HepG2 (cell line): Measurements from ENCODE around the gene ATP8B1. TPM values are rescaled to one million over a fixed set of nuclear protein-coding genes. Genes with fewer than 3 reads are reported as not detected.

Experiments used
- FOXO1 ChIP-seq: sonication (generic); formaldehyde crosslinking; IDR thresholded peaks from 2 replicates; pipeline ENCODE4 v1.4.0; 2020; ENCODE audit warnings: missing genetic modification reagents
- HOMEZ ChIP-seq: IDR thresholded peaks from 2 replicates; pipeline ENCODE4 v1.6.1; 2016; ENCODE audit warnings: low read depth
- KDM5B ChIP-seq: sonication (generic); formaldehyde crosslinking; IDR thresholded peaks from 2 replicates; pipeline ENCODE4 v1.4.0; 2020; ENCODE audit warnings: missing genetic modification reagents, mild to moderate bottlenecking, borderline replicate concordance
- KLF11 ChIP-seq: IDR thresholded peaks from 2 replicates; pipeline ENCODE4 v1.6.1; 2016; ENCODE audit warnings: missing compliant biosample characterization
- NONO ChIP-seq, 2 experiments: fragments of 450-650 bp in 1 of 2; sonication (generic) in 1 of 2; formaldehyde crosslinking in 1 of 2; IDR thresholded peaks in 1 of 2; conservative IDR thresholded peaks in 1 of 2; 2 replicates each; pipeline versions ENCODE4 v1.6.1 to v1.8.0; 2017 to 2022; ENCODE audit warnings: mild to moderate bottlenecking in 1 of 2, missing genetic modification reagents in 1 of 2, moderate library complexity in 1 of 2
- SALL1 ChIP-seq: sonication (generic); formaldehyde crosslinking; IDR thresholded peaks from 2 replicates; pipeline ENCODE4 v1.8.0; 2022; ENCODE audit warnings: mild to moderate bottlenecking, missing genetic modification reagents
- SRSF1 ChIP-seq: fragments of 200-400 bp; formaldehyde crosslinking; optimal IDR thresholded peaks from 2 replicates; pipeline ENCODE3; 2017; ENCODE audit warnings: mild to moderate bottlenecking, low read depth, low read length, moderate library complexity
- TMF1 ChIP-seq: sonication (generic); formaldehyde crosslinking; IDR thresholded peaks from 2 replicates; pipeline ENCODE4 v1.8.1; 2022; ENCODE audit warnings: low read depth, missing genetic modification reagents
- ZBTB7A ChIP-seq: sonication (generic); formaldehyde crosslinking; IDR thresholded peaks from 2 replicates; pipeline ENCODE4 v1.8.0; 2022; ENCODE audit warnings: mild to moderate bottlenecking, missing genetic modification reagents
- ZFX ChIP-seq: sonication (generic); formaldehyde crosslinking; IDR thresholded peaks from 2 replicates; pipeline ENCODE4 v1.4.0; 2020; ENCODE audit warnings: mild to moderate bottlenecking, low read depth, missing genetic modification reagents, moderate library complexity
- ZNF18 ChIP-seq: sonication (generic); formaldehyde crosslinking; IDR thresholded peaks from 2 replicates; pipeline ENCODE4 v1.8.0; 2022; ENCODE audit warnings: mild to moderate bottlenecking, missing genetic modification reagents; ENCODE audit not compliant: insufficient replicate concordance
- ZNF280B ChIP-seq: sonication (generic); formaldehyde crosslinking; IDR thresholded peaks from 2 replicates; pipeline ENCODE4 v1.5.0; 2020; ENCODE audit warnings: missing genetic modification reagents, mild to moderate bottlenecking, borderline replicate concordance
- ZNF280D ChIP-seq: sonication (generic); formaldehyde crosslinking; IDR thresholded peaks from 2 replicates; pipeline ENCODE4 v1.5.1; 2020; ENCODE audit warnings: mild to moderate bottlenecking, missing genetic modification reagents
- ZNF484 ChIP-seq: sonication (generic); formaldehyde crosslinking; IDR thresholded peaks from 2 replicates; pipeline ENCODE4 v1.5.1; 2020; ENCODE audit warnings: mild to moderate bottlenecking, low read depth, missing genetic modification reagents, borderline replicate concordance
- ZNF501 ChIP-seq: sonication (generic); formaldehyde crosslinking; IDR thresholded peaks from 2 replicates; pipeline ENCODE4 v1.5.1; 2020; ENCODE audit warnings: mild to moderate bottlenecking, moderate library complexity, missing genetic modification reagents
- ZNF580 ChIP-seq: IDR thresholded peaks from 2 replicates; pipeline ENCODE4 v1.6.1; 2016; ENCODE audit warnings: low read depth, borderline replicate concordance
- ZNF614 ChIP-seq: IDR thresholded peaks from 2 replicates; pipeline ENCODE4 v1.6.1; 2018; ENCODE audit warnings: missing biosample characterization, missing genetic modification reagents, inconsistent platforms, borderline replicate concordance
- ZNF75D ChIP-seq: sonication (generic); formaldehyde crosslinking; IDR thresholded peaks from 2 replicates; pipeline ENCODE4 v1.8.1; 2023; ENCODE audit warnings: missing genetic modification reagents, mild to moderate bottlenecking, borderline replicate concordance
- ZNF780A ChIP-seq: sonication (generic); formaldehyde crosslinking; IDR thresholded peaks from 2 replicates; pipeline ENCODE4 v1.8.0; 2022; ENCODE audit warnings: mild to moderate bottlenecking, missing genetic modification reagents, moderate library complexity
- ZNF792 ChIP-seq: IDR thresholded peaks from 2 replicates; pipeline ENCODE4 v1.6.1; 2016
- polyA plus RNA-seq, 8 experiments: library from polyadenylated mRNA; depleted of rRNA in 3 of 8; stranded (reverse) in 7 of 8; unstranded in 1 of 8; fragments of >200 nt; fragmentation: Illumina TruSeq in 4 of 8; extraction: Trizol in 4 of 8; gene quantifications; 2 replicates each; pipeline versions ENCODE4 v1.2.1 to v1.2.3, GENCODE V29; 2011 to 2016; ENCODE audit warnings: low read depth in 4 of 8, missing spikeins in 1 of 8, mixed read lengths in 1 of 8; ENCODE audit not compliant: insufficient read depth in 1 of 8
- total RNA-seq, 5 experiments: library from RNA; depleted of rRNA; stranded (reverse); fragments of >200 nt; fragmentation: Illumina TruSeq; extraction: Trizol; gene quantifications; 2 replicates each; pipeline ENCODE4 v1.2.3, GENCODE V29; 2016; ENCODE audit warnings: low read depth in 1 of 5

ATP8B1 gene
- total and polyA plus RNA-seq, 2 of the 13 experiments (the other 11 are each of a cell fraction or from before 2014, with no cell fraction given) = 2.8 to 4.0 TPM

- TF ChIP-seq ZBTB7A (CRISPR knock-in tag) = peak; percentile 55; the same call in 1 of the 2 replicates
- TF ChIP-seq ZNF501 = peak; percentile 25; the same call in 1 of the 2 replicates
- TF ChIP-seq KDM5B (CRISPR knock-in tag) = no peak; the same call in 1 of the 2 replicates
- peak; percentile 26; the same call in 1 of the 2 replicates for TF ChIP-seq FOXO1 (CRISPR knock-in tag)
- no peak for TF ChIP-seq ZNF780A
- TF ChIP-seq ZFX = peak; percentile 46
- no peak for TF ChIP-seq NONO (IDR thresholded peaks at IDR 0.05)
- peak; percentile 52; the same call in 1 of the 2 replicates for TF ChIP-seq NONO (CRISPR knock-in tag; conservative IDR thresholded peaks at IDR 0.05)
- TF ChIP-seq HOMEZ (CRISPR knock-in tag) = no peak
- TF ChIP-seq SALL1 (CRISPR knock-in tag) = peak; percentile 18
- 0 out of 2 replicates have a peak, but pooled peaks have one; percentile 49 for TF ChIP-seq ZNF280B (CRISPR knock-in tag)
- TF ChIP-seq ZNF18 (CRISPR knock-in tag) = peak; percentile 52
- no peak for TF ChIP-seq SRSF1
- no peak for TF ChIP-seq TMF1 (CRISPR knock-in tag)
- no peak for TF ChIP-seq ZNF484 (CRISPR knock-in tag)
- no peak for TF ChIP-seq KLF11 (CRISPR knock-in tag)
- TF ChIP-seq ZNF75D = no peak
- TF ChIP-seq ZNF580 (CRISPR knock-in tag) = 0 out of 2 replicates have a peak, but pooled peaks have one; percentile 55
- TF ChIP-seq ZNF614 (CRISPR knock-in tag) = no peak
- TF ChIP-seq ZNF792 = peak; percentile 20; the same call in 1 of the 2 replicates
- TF ChIP-seq ZNF280D (CRISPR knock-in tag) = 0 out of 2 replicates have a peak, but pooled peaks have one; percentile 46
These were observed at the start of gene ATP8B1 (continued) for GRCh38 chr18:57803103-57803969.
